ENCODE results near the gene SLC44A5. TPM values are rescaled to one million over a fixed set of nuclear protein-coding genes. Genes with fewer than 3 reads are reported as not detected.

The SLC44A5 gene
- total RNA-seq, 1 experiment from 2014 or later = 0.80 TPM

GRCh38 chr1:75643460-75643859 lies 32.5 kb upstream of the SLC44A5 start:
- intact Hi-C loops (cut with micrococcal nuclease; ENCODE audit: unreplicated experiment) = no loop called here
- Histone ChIP-seq H3K4me1 (ENCODE audit: insufficient read depth, low read length, poor library complexity, severe bottlenecking) (no peaks in the 10 kb centered on the region), H3K36me3 (ENCODE audit: insufficient read depth, low read length, poor library complexity, severe bottlenecking) (no peaks in the 10 kb centered on the region), H3K27ac (ENCODE audit: low read depth, low read length, poor library complexity, severe bottlenecking) (no peak overlapping the region), H3K9me3 (ENCODE audit: low read depth, low read length, poor library complexity, severe bottlenecking) (peaks cover 7% of the 10 kb centered on the region), H3K27me3 (replicated peaks; ENCODE audit: insufficient read depth, low read depth, low read length, poor library complexity) (no peaks in the 10 kb centered on the region), H3K4me3 (ENCODE audit: low read depth, low read length, poor library complexity, severe bottlenecking) (no peak overlapping the region)
- POLR2A ChIA-PET (ENCODE audit: low non-redundant PET) = no interaction called here
- CTCF ChIA-PET = no interaction called here
- BruUV-seq (replicated peaks) = no TSS peak
- TF ChIP-seq, protein P1, sequence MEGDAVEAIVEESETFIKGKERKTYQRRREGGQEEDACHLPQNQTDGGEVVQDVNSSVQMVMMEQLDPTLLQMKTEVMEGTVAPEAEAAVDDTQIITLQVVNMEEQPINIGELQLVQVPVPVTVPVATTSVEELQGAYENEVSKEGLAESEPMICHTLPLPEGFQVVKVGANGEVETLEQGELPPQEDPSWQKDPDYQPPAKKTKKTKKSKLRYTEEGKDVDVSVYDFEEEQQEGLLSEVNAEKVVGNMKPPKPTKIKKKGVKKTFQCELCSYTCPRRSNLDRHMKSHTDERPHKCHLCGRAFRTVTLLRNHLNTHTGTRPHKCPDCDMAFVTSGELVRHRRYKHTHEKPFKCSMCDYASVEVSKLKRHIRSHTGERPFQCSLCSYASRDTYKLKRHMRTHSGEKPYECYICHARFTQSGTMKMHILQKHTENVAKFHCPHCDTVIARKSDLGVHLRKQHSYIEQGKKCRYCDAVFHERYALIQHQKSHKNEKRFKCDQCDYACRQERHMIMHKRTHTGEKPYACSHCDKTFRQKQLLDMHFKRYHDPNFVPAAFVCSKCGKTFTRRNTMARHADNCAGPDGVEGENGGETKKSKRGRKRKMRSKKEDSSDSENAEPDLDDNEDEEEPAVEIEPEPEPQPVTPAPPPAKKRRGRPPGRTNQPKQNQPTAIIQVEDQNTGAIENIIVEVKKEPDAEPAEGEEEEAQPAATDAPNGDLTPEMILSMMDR (conservative IDR thresholded peaks at IDR 0.05; ENCODE audit: low read depth, low read length) = no peak
- TF ChIP-seq EZH2 (IDR thresholded peaks at IDR 0.05; ENCODE audit: borderline replicate concordance, low read depth, low read length, poor library complexity, severe bottlenecking) = no peak
- peak; percentile 51 for DNase-seq (ENCODE audit: low spot score)

GRCh38 chr1:75641325-75641724 lies 30.4 kb upstream of the SLC44A5 start:
- Histone ChIP-seq H3K4me3 (ENCODE audit: low read depth, low read length, poor library complexity, severe bottlenecking) (no peak overlapping the region), H3K27me3 (replicated peaks; ENCODE audit: insufficient read depth, low read depth, low read length, poor library complexity) (no peaks in the 10 kb centered on the region), H3K36me3 (ENCODE audit: insufficient read depth, low read length, poor library complexity, severe bottlenecking) (no peaks in the 10 kb centered on the region), H3K9me3 (ENCODE audit: low read depth, low read length, poor library complexity, severe bottlenecking) (no peaks in the 10 kb centered on the region), H3K4me1 (ENCODE audit: insufficient read depth, low read length, poor library complexity, severe bottlenecking) (no peaks in the 10 kb centered on the region), H3K27ac (ENCODE audit: low read depth, low read length, poor library complexity, severe bottlenecking) (no peak overlapping the region)
- no peak for TF ChIP-seq EZH2 (IDR thresholded peaks at IDR 0.05; ENCODE audit: borderline replicate concordance, low read depth, low read length, poor library complexity, severe bottlenecking)
- TF ChIP-seq, protein P1 (conservative IDR thresholded peaks at IDR 0.05; ENCODE audit: low read depth, low read length) = no peak
- ChIA-PET POLR2A (ENCODE audit: low non-redundant PET) (no interaction called here), CTCF (no interaction called here)
- intact Hi-C loops (cut with micrococcal nuclease; ENCODE audit: unreplicated experiment) = no loop called here
- no TSS peak for BruUV-seq (replicated peaks)
- DNase-seq (ENCODE audit: low spot score) = no peak

DNA sequence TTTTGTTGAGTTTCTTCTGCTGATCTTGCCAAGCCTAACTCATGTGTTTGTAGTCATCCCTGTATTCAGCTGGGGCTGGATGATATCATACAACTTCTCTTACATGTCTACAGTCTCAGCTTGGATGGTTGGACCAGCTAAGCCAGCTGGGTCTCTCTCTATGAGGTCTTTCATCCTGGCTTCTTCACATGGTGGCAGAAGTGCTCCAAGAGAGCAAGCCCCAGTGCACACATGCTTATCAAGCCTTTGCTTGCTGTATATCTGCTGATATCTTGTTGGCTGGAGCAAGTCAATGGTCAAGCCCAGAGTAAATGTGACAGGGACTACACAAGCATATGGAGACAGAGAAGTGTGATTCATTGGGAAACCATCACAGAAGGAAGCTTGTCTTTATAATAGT lies 29.2 kb upstream of the SLC44A5 start:
- Histone ChIP-seq H3K36me3 (ENCODE audit: insufficient read depth, low read length, poor library complexity, severe bottlenecking) (no peaks in the 10 kb centered on the region), H3K27ac (ENCODE audit: low read depth, low read length, poor library complexity, severe bottlenecking) (no peak overlapping the region), H3K27me3 (replicated peaks; ENCODE audit: insufficient read depth, low read depth, low read length, poor library complexity) (no peaks in the 10 kb centered on the region), H3K4me3 (ENCODE audit: low read depth, low read length, poor library complexity, severe bottlenecking) (no peak overlapping the region), H3K9me3 (ENCODE audit: low read depth, low read length, poor library complexity, severe bottlenecking) (no peaks in the 10 kb centered on the region), H3K4me1 (ENCODE audit: insufficient read depth, low read length, poor library complexity, severe bottlenecking) (no peaks in the 10 kb centered on the region)
- no peak for DNase-seq (ENCODE audit: low spot score)
- ChIA-PET POLR2A (ENCODE audit: low non-redundant PET) (no interaction called here), CTCF (no interaction called here)
- BruUV-seq (replicated peaks) = no TSS peak
- no peak for TF ChIP-seq EZH2 (IDR thresholded peaks at IDR 0.05; ENCODE audit: borderline replicate concordance, low read depth, low read length, poor library complexity, severe bottlenecking)
- TF ChIP-seq, protein P1 (conservative IDR thresholded peaks at IDR 0.05; ENCODE audit: low read depth, low read length) = no peak
- intact Hi-C loops (cut with micrococcal nuclease; ENCODE audit: unreplicated experiment) = no loop called here
